NK-92 treated with Interleukin-12 subunit alpha and Interleukin-12 subunit beta, amount 100 ng/mL, for 24 hours (cell line): ENCODE measurements around the gene CDK18.

Experiments used
- DNase-seq: peaks from one replicate; lab custom pipeline; 2025; lab: John Stamatoyannopoulos, UW

CDK18 gene

DNA sequence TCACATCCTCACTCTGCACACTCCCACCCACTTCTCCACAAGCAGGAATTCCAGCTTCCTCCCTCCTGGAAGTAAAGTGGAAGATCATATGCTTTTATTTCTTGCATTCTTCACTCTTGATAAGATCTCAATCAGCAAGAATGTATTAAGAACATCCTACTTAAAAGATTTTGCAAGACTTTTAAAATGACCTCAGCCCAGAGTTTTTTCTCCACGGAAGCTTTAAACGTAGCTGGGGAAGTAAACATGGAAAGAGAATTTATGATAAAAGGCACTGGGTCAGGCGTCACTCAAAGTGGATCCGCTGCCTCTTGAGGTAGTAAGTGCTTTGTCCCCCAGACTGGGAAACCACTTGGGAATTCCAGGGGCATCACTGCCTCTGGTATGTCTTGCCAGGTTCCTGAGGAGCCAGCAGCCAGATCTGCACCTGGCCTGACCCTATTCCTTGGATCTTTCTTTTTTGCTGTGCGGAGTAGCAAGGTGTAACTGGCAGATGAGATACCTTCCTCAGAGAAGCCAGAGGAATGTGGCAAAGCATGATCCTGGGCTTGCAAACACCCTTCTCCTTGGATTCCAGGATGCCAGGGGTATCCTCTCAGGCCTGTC is 33.9 kb downstream of the CDK18 start:
- DNase-seq: no peak

DNA sequence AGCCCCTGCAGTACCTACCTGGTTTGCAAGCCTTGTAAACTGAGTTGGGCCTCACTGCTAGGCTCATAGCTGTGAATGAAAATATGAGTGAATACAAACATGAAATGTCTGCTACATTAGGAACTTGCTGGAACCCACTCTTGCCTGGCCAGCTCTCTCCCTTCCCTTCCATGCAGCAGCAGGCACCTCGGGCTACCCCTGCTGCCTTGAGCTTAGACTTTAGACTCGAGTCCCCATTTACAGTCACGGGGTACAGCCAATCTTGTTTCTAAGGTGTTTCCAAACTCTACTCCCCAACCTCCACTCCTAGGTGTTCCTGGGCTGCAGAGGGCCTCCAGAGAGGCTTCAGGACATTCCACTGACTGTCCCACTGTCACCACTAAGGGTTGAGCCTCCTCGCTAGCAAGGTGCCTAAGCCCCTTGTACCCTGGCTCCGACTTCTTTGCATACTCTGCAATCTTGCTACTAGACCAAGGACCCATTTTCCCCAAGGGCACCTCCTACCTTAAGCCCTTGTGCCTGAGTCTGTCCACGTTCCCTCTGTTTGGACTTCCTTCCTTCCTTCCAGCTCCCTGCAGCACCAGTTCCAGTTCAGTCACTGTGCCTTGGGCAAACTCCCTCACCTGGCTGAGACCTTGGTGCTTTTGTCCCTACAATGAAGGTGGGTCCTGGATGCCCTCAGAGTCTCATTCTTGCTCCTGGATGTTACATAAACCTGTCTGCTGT is 36.9 kb downstream of the CDK18 start:
- no peak for DNase-seq

DNA sequence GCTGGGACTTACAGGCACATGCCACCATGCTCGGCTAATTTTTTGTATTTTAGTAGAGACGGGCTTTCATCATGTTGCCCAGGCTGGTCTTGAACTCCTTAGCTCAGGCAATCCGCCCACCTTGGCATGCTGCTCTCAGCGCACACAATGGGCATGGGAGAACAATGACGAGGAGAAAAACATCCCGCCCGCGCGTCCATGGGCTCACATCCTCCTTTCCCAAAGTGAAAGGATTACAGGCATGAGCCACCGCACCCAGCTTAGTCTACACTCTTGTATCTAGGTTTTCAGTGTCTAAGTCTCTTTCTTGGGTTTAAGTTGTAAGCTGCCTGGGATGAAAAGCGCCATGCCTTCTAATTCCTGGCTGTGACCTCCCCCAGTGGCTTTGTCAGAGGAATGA is 37.9 kb downstream of the CDK18 start:
- no peak for DNase-seq

DNA sequence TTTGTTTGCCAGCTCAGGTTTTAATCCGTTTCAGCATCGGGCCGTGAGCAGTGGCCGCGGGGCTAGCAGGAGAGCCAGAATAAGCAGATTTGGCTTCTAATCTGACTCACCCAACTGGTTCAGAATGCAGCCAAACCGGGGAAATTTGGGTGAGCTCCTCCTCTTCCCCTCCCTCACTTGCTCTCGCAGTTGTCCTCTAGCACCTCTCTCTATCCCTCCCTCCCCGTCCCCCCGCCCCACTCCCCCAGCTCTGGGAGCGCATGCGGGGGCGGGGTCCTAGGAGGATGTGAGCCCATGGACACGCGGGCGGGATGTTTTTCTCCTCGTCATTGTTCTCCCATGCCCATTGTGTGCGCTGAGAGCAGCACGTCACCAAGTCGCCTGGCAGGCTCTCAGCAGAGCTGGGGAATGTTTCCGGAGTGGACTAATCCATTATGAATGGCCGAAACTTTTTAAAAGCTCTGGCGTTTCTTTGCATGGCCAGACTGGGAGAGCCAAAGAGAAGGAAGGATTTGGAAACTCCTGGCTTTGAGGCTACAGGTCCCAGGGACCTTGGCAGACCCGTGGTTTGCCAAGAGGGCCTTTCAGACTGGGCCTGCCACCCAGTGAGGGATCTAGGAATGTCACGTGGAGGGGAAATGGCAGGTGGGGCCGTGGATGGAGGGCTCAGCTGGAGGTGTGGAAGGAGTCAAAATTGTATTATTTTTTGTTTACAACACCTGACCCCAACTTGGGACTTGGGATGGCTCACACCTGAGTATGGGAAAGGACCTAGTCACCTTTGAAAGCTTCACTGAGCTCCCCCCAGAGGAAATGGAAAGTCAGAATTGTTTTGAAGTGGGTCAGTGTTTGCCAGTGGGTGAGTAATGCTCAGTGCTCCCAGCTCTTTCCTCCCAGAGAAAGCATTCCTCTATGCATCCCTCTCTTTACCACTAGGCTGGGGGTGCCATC is 39.2 kb downstream of the CDK18 start:
- DNase-seq: no peak

DNA sequence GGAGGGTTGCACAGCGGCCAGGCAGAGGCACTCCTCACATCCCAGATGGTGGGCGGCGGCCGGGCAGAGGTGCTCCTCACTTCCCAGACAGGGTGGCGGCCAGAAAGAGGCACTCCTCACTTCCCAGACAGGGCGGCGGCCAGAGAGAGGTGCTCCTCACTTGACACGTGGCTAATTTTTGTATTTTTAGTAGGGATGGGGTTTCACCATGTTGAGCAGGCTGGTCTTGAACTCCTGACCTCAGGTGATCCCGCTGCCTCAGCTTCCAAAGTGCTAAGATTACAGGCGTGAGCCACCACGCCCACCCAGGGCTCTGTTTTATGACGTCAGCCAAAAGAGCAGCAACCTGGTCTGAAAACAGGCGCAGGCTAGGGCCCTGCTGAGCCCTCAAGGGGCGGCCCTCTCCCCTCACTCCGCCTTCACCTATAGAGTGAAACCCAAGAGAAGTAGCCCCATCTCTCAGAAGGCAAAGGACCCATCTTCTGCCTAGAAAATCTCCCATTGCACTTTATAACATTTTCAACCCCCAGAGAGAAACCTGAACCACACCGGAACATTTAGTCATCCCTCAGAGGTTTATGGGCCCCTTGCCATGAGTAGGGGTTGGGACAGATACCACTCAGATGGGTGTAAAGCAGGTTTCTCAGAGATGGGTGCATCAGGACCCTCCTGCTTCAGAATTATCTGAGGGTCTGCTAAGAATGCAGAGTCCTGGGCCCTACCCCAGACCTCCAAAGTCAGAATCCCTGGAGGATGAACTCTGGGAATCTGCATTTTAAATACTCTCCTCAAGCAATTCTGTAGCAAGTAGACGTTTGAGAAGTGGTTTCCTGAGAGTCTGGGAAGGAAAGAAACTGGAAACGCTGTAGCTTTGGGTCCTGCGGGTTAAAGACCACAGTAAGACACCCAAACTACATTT is 40.8 kb downstream of the CDK18 start:
- no peak for DNase-seq

DNA sequence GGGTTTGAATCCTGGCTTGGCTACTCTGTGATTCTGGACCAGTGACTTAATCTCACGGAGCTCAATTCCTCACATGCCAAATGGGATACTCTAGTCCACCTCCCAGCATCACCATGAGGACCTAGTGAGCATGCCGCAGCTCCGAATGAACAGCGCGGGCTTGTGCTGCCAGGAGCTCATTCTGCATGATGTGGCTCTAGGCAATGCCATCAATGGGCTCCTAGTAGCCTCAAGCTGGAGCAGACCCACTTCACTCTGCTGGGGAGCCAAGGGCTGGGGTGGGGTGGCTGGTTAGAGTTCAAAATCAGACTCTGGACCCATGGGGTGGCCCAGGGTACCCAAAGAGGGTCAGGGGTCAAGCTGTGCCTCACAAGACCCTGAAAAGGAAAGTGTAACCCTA is 41.5 kb downstream of the CDK18 start:
- DNase-seq: no peak

DNA sequence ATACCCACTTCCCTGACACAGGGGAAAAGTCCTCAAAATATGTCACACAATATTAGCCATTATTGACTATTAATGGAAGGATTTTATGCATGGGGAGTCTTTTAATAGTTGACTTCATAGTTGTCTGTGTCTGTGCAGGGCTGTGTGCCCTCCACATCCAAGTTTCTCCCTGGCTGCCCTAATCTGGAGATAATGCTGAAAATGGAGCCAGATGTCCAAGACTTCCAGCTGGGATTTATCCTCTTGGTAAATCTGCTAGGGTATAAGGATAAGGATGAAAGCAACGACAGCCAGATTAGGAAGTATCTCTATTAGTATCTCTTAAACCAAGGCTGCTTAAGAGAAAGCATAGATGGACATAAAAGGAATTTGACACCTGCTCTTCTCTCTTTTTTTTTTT is 42.1 kb downstream of the CDK18 start:
- DNase-seq: no peak

DNA sequence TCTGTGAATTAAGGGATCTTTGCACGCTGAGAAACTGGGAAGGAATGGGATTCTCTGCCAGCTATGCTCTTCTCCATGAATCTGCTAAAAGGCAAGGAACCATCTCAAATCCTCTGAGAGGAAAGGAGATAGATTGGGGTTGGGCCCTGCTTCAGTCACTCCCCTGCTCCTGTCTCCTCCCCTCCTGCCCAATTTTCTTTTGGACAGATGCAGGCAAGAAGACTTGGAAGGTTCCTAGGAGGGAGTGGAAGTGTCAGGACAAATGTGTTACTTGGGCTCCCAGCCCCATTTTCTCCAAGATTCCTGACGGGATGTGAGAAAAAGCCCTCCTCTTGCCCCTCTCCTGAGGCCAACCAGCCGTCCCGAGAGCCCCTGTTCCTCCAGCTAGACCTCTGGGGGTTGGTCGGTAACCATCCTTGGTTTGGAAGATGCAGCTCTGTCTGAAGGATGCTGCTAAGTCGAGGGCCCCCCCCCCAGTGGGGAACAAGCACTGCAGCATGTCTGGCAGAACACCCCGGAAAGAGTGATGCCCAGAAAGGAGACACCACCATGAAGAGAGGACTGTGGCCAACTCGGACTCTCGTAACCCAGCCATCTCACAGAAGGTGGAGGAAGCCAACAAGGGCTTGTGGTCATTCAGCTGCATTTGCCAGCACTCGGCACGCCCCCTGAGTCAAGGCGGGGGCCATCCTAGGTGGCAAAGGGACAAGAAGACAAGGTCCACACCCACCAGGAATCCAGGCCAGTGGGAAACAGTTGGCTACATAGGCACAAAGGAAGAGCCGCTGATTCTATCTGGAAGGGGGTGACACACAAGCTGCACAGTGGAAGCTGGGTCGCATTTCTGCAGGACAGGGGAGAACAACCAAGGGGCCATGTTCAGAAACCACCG is 43.7 kb downstream of the CDK18 start:
- no peak for DNase-seq

DNA sequence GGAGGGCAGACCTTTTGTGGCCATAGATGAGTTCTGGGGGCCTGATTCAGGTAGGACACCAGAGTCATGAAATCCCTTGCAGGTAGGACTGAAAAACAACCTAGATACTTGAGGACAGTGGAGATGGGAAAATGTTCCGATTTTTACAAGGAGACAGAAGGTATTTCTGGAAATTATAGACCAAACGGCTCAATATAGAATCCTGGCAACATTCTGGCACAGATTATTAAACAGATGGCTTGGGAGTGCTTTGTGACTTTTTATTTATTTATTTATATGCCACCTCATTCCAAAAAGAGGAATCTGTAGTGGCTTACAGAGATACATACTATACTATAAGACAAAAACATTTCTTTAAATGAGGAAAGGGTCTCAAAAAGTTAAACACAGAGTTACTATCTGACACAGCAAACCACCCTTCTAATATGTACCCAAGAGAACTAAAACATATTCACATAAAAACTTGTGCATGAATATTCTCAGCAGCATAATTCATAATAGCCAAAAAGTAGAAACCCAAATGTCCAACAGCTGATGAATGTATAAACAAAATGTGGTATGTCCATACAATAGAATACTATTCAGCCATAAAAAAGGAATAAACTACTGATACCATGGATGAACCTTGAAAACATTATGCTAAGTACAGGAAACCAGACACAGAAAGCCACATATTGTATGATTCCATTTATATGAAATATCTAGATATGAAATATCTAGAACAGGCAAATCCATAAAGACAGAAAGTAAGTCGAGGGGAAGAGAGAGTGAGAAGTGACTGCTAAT is 49.8 kb downstream of the CDK18 start:
- no peak for DNase-seq

DNA sequence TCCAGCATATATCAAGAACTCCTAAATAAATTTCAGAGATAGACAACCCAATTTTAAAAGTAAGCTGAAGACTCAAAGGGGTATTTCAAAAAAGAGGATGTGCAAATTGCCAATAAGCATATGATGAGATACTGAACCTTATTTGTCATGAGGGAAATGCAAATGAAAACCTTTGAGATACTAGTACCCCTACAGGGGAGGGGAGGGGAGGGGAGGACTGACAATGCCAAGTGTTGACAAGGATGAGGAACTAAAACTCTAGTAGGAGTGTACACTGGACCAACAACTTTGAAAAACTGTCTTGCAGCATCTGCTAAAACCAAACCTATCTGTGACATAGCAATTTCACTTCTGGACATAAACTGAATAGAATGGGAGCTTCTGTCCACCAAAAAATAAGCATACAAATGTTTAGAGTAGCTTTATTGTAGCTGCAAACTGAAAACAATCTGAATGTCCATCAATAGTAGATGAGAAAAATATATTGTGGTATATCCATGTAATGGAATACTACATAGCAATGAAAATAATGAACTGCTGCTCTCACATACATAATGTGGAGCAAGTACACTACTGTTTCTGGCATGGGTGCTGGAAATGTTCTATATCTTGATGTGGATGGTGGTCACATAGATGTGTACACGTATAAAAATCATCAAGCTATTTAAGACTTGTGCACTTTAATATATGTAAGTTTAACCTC is 57.2 kb downstream of the CDK18 start:
- DNase-seq: no peak

DNA sequence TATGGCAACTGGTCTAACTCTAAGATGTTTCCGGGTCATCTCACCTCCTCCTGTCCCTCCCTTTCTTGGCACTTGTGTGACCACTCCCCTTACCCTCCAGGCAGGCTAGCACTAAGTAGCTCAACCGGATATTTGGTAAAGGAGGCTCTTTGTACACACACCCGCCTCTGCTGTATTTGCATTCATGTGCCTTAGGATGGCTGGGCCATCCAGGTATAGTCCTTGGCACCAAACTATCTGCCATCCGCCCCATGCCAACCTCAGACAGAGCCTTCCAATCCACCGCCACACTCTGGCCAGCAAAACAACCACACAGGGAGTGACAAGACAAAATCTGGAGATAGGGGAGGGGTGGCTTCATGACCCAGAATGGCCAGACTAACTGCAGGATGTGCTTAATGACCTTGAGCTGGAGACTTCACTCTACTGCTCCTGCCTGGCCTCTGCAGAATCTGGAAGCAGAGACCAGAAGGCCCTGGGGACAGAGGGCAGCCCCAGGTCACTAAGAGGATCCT is 59.5 kb downstream of the CDK18 start:
- DNase-seq: no peak

DNA sequence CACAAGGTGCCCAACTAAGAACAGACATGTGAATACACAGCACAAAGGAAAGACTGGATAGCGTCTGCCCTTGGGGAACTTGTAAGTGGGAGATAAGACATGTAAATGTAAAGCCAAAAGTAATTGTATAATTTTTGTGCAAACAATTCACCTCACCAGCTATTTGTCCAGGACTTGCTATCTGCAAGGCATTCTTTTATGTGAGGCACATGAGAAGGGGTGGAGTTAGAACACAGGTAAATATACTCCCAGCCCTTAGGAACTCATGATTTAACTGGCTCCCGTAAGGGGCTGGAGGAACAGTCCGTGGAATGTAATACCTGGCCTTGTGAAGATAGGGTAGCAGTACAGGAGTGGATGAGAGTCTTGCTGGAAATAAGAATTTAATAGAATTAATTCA is 61.3 kb downstream of the CDK18 start:
- DNase-seq: no peak

DNA sequence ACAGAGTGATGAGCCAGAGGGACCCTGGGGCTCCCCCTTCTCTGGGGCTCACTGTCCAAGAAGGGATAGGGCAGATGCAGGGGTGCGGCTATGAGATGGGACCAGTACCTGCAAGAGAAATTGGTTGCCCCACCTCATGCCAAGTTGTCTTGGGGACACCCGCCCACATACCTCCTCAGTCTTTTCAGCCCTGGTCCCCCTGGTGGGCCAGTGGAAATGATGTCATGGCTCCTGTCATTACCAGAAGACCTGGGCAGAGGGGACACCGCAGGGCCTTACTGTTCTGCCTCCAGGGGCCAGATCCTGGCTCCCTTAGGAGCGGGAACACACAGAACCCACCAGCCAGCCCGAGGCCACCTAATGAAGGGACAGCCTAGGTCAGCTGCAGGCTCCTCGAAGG is 63.2 kb downstream of the CDK18 start:
- DNase-seq: no peak

DNA sequence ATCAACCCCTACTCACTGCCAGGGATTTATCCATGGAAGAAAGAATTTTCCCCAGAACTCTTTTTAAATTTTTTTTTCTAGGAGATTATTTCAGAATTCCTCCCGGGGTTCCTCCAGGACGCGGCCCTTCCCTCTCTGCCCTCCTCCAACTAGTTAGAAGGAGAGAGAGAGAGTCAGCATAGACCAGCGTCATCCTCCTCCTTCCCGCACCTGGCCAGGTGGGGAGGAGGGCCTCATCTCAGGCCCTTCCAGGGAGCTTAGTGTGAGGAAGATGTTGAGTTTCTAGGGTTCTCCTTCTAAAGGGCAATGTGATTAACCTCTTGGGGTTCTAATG is 63.6 kb downstream of the CDK18 start:
- no peak for DNase-seq

DNA sequence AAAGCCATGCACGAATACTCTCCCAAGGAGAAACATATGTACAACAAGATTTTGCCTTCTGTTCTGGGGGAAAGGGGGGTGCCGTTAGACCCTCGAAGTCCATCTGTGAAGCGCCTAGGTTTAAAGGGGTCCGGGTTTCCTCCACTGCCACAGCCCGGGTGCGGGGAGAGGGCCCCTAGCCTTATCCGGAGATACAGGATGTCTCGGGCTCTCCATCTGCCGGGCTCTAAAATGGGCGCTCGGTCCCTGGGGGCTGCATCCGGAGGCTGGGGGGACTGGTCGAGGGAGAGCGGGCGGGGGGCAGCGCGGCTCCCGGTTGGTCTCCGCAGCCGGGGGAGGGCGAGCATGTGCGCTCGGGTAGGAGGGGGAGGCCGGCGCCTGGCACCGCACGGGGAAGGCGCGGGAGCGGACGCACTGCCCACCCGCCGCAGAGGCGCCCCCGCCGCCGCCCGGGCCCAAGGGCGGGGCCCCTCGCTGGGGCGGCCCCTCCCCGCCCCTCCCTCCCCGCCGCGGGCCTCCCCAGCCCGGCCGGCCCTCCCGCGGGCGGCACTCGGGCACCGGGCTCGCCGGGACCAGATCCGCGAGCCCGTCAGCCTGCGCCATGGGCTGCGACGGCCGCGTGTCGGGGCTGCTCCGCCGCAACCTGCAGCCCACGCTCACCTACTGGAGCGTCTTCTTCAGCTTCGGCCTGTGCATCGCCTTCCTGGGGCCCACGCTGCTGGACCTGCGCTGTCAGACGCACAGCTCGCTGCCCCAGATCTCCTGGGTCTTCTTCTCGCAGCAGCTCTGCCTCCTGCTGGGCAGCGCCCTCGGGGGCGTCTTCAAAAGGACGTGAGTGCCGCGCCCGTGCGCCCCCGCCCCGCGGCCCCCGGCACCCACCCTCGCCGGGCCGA is 64.2 kb downstream of the CDK18 start:
- DNase-seq: no peak

DNA sequence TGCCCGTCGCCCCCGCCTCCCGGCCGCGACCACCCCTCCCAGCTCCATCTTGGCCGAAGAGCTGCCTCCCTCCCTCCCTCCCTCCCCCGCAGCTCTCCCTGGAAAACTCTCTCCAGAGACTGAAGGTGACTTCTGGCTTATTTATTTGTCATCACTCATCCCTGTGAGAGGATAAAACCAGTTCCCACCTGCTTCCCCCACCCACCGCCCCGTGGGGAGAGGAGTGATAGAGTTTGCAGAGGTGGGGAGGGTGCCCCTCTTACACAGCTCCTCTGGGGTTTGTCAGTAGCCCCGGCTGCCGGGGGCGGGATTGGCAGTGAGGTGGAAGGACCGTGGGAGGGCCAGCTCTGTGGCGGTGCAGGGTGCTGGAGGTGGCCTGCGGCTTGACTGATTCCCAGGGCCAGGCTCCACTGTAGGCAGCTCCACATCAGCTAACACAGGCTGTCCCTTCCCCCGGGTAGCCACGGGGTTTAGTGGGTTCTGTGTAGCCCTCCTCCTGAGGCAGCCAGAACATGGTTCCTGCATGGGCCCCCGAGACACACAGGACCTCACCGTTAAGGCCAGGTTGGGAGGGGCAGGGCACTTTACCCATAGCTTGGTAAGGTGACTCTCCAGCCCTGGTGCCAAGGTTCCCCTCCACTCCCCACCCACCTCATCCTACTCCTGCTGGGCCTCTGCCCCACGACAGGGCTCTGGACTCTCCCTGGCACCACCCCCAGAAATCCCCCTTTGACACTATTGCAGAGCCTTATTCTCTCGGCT is 65.1 kb downstream of the CDK18 start:
- no peak for DNase-seq

DNA sequence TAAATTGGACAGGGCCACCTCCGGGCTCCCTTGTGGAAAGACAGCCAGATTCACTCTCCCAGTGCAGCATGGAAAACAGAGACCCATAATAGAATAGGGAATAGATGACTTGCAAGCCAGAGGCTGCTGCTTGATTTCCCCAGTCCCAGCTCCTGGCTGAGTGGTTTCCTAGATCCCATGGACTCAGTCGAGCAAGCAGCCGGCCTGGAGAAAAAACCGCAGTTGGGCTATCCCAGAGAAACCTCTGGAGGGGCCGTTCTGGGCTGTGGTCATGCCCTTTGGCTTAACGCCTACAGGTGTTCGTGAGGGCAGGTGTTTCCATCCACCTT is 65.7 kb downstream of the CDK18 start:
- DNase-seq: no peak
